Psoas muscle (tissue), 8 donors: ENCODE data around the gene C9orf43. TPM values are rescaled to one million over a fixed set of nuclear protein-coding genes. Genes with fewer than 3 reads are reported as not detected.
A peak's percentile ranks its signal among the peaks of the same experiment; 100 is the strongest.

Experiments
- ATAC-seq, 4 donors: fragments of 200-7000 bp; cut with Tn5 transposase; one replicate each; pipeline ENCODE4 v1.9.1; 2020; ENCODE audit warnings: moderate library complexity in 3 of 4, mild to moderate bottlenecking in 2 of 4
- DNase-seq, 2 donors: peaks; one replicate each; pipeline ENCODE4 v3.0.0-alpha.2; 2020
- H3K27ac ChIP-seq: fragments of 200-600 bp; one replicate; pipeline ENCODE4 v1.8.0; 2022
- H3K27me3 ChIP-seq, 3 donors: fragments of 200-600 bp in 1 of 3; one replicate each; pipeline versions ENCODE4 v1.6.1 to v1.8.0; 2013 to 2022; ENCODE audit warnings: low read length in 2 of 3, mild to moderate bottlenecking in 2 of 3, moderate library complexity in 1 of 3; ENCODE audit not compliant: insufficient read depth in 3 of 3
- H3K36me3 ChIP-seq, 2 donors: fragments of 200-600 bp in 1 of 2; one replicate each; pipeline versions ENCODE4 v1.6.1 to v1.8.0; 2013 to 2022; ENCODE audit warnings: low read depth in 1 of 2, mild to moderate bottlenecking in 1 of 2, moderate library complexity in 1 of 2; ENCODE audit not compliant: insufficient read depth in 1 of 2
- H3K4me1 ChIP-seq: fragments of 200-600 bp; one replicate; pipeline ENCODE4 v1.8.0; 2022
- H3K4me3 ChIP-seq: fragments of 200-600 bp; one replicate; pipeline ENCODE4 v1.8.0; 2022; ENCODE audit warnings: mild to moderate bottlenecking
- H3K9me3 ChIP-seq: fragments of 200-600 bp; one replicate; pipeline ENCODE4 v1.8.0; 2022
- CTCF ChIP-seq: fragments of 200-600 bp; IDR thresholded peaks from one replicate; pipeline ENCODE4 v1.8.0; 2022; ENCODE audit warnings: antibody characterized with exemption
- WGBS, 3 donors: extraction: QIAGEN DNeasy Blood & Tissue Kit; methylation state at CpG; one replicate each; pipeline versions ENCODE4 v1.1.6 to v1.1.7; 2013; 5-methylcytosine and 5-hydroxymethylcytosine counted together
- intact Hi-C, 2 donors: fragments of 100-400 bp; cut with DNase I; formaldehyde crosslinking; loops; one replicate each; pipeline versions ENCODE4 v1.11.0 to v1.14.2; 2022
- polyA plus RNA-seq, 3 donors: library from polyadenylated mRNA; stranded (reverse); fragments of 200-250 nt; gene quantifications; one replicate each; pipeline ENCODE4 v1.2.3, GENCODE V29; 2013
- total RNA-seq, 4 donors: library from RNA; stranded (reverse); fragmentation: NEBNext Ultra II Directional in 2 of 4; extraction: Animal tissue kit (Norgen Biotek cat#: 25700) in 2 of 4; gene quantifications; one replicate each; pipeline versions ENCODE4 v1.2.1 to v1.2.4, GENCODE V29; 2021 to 2023
- donor health status: healthy with polysubstance abuse.
- donor health status: DM: no; HTN: no; CAD: no; lungs with moderate emphysema.
- donor health status: Bipolar disorder and iron deficiency.
- donor health status: healthy.
- donor health status: DM: yes; HTN: yes; CAD: no.
- donor health status: DM: no; HTN: no; CAD: no.
- donor health status: DM: no; HTN: no; CAD: no.
- donor health status: DM: yes; HTN: yes; CAD: no.

The C9orf43 gene
- total and polyA plus RNA-seq, 7 donors = 0.07 to 0.79 (median 0.73) TPM; not detected in 4

GRCh38 chr9:113476511-113476916, 66.0 kb downstream of the C9orf43 start:
- no peak for TF ChIP-seq CTCF
- peaks cover 12% of the 10 kb centered on the region for H3K4me1 ChIP-seq
- ATAC-seq (peak in 2 of 4 donors; percentile 18 to 41), DNase-seq (no peak)
- no peaks in the 10 kb centered on the region for H3K9me3 ChIP-seq
- H3K4me3 ChIP-seq = no peak overlapping the region
- no peak overlapping the region for H3K27ac ChIP-seq
- H3K36me3 ChIP-seq = no peaks in the 10 kb centered on the region
- intact Hi-C loops = no loop called here
- 40 to 57% (median 42%) methylated on average over 4 of the region's 4 CpGs for WGBS, 3 donors
- H3K27me3 ChIP-seq = no peaks in the 10 kb centered on the region

GRCh38 chr9:113477058-113477457, 66.5 kb downstream of the C9orf43 start:
- H3K9me3 ChIP-seq = no peaks in the 10 kb centered on the region
- no peaks in the 10 kb centered on the region for H3K36me3 ChIP-seq
- no peak overlapping the region for H3K4me3 ChIP-seq
- no peaks in the 10 kb centered on the region for H3K27me3 ChIP-seq
- intact Hi-C loops = no loop called here
- no peak for TF ChIP-seq CTCF
- H3K4me1 ChIP-seq = peaks cover 12% of the 10 kb centered on the region
- DNase-seq (no peak), ATAC-seq (no peak)
- WGBS, 3 donors = 87 to 95% (median 93%) methylated on average over 4 of the region's 4 CpGs
- no peak overlapping the region for H3K27ac ChIP-seq

GRCh38 chr9:113477661-113478060, 67.1 kb downstream of the C9orf43 start:
- Histone ChIP-seq H3K9me3 (no peaks in the 10 kb centered on the region), H3K36me3 (no peaks in the 10 kb centered on the region), H3K27ac (no peak overlapping the region), H3K4me3 (no peak overlapping the region), H3K27me3 (no peaks in the 10 kb centered on the region), H3K4me1 (peaks cover 12% of the 10 kb centered on the region)
- intact Hi-C loops = no loop called here
- ATAC-seq (no peak), DNase-seq (no peak)
- no peak for TF ChIP-seq CTCF
- 88 to 89% (median 89%) methylated on average over 5 of the region's 5 CpGs for WGBS, 3 donors

- no peak for TF ChIP-seq CTCF
- no peak for DNase-seq
- no peak overlapping the region for H3K27ac ChIP-seq
- no peak for ATAC-seq
- H3K27me3 ChIP-seq = no peaks in the 10 kb centered on the region
- H3K4me1 ChIP-seq = peaks cover 15% of the 10 kb centered on the region
- no peak overlapping the region for H3K4me3 ChIP-seq
- H3K36me3 ChIP-seq = no peaks in the 10 kb centered on the region
- no peaks in the 10 kb centered on the region for H3K9me3 ChIP-seq
- WGBS, 3 donors = 74 to 78% (median 78%) methylated on average over 7 of the region's 7 CpGs
- intact Hi-C loops = no loop called here
Measured at GRCh38 chr9:113479174-113479621, 68.7 kb downstream of the C9orf43 start.

Other genes with a start within 250 kb of the C9orf43 start
- gene FKBP15, start 189.5 kb upstream of the C9orf43 start, total RNA-seq = 10 to 100 TPM; 13.6 to 18.4 (median 17.9) TPM
- gene FKBP15, start 189.5 kb upstream of the C9orf43 start, polyA plus RNA-seq = 10 to 100 TPM; 10.5 to 15.8 (median 11.0) TPM
- 1 to 10 TPM; 4.1 to 6.7 (median 4.8) TPM for gene SLC31A1, start 189.2 kb upstream of the C9orf43 start, total RNA-seq
- 10 to 100 TPM in 1 of 3 donors, 1 to 10 TPM in 2; 3.3 to 10.2 (median 9.5) TPM for gene SLC31A1, start 189.2 kb upstream of the C9orf43 start, polyA plus RNA-seq
- 10 to 100 TPM; 22.4 to 25.6 (median 24.0) TPM for gene CDC26, start 135.2 kb upstream of the C9orf43 start, total RNA-seq
- gene CDC26, start 135.2 kb upstream of the C9orf43 start, polyA plus RNA-seq = 100 to 1,000 TPM in 1 of 3 donors, 10 to 100 TPM in 2; 53.2 to 112 (median 75.0) TPM
- gene PRPF4, start 135.1 kb upstream of the C9orf43 start, total RNA-seq = 10 to 100 TPM; 10.9 to 22.5 (median 19.8) TPM
- gene PRPF4, start 135.1 kb upstream of the C9orf43 start, polyA plus RNA-seq = 10 to 100 TPM; 12.2 to 33.4 (median 30.4) TPM
- not detected for gene RNF183, start 107.4 kb upstream of the C9orf43 start, total RNA-seq
- gene RNF183, start 107.4 kb upstream of the C9orf43 start, polyA plus RNA-seq = under 1 TPM in 1 of 3 donors, not detected in 2; 0.05 TPM
- 1 to 10 TPM; 1.7 to 6.9 (median 2.4) TPM for gene WDR31, start 70.5 kb upstream of the C9orf43 start, total RNA-seq
- gene WDR31, start 70.5 kb upstream of the C9orf43 start, polyA plus RNA-seq = 1 to 10 TPM in 1 of 3 donors, under 1 TPM in 2; 0.66 to 2.7 (median 0.76) TPM
- not detected for gene BSPRY, start 61.2 kb upstream of the C9orf43 start, total RNA-seq
- gene BSPRY, start 61.2 kb upstream of the C9orf43 start, polyA plus RNA-seq = under 1 TPM in 2 of 3 donors, not detected in 1; 0.03 TPM
- gene HDHD3, start 33.8 kb upstream of the C9orf43 start, total RNA-seq = 10 to 100 TPM in 1 of 4 donors, 1 to 10 TPM in 3; 7.3 to 11.5 (median 8.6) TPM
- gene HDHD3, start 33.8 kb upstream of the C9orf43 start, polyA plus RNA-seq = 10 to 100 TPM in 2 of 3 donors, 1 to 10 TPM in 1; 7.0 to 14.9 (median 12.2) TPM
- 10 to 100 TPM; 13.1 to 29.0 (median 19.8) TPM for gene ALAD, start 9.5 kb upstream of the C9orf43 start, total RNA-seq
- gene ALAD, start 9.5 kb upstream of the C9orf43 start, polyA plus RNA-seq = 10 to 100 TPM; 13.7 to 43.1 (median 17.3) TPM
- 10 to 100 TPM; 29.8 to 50.4 (median 38.5) TPM for gene POLE3, start 72 bp upstream of the C9orf43 start, total RNA-seq
- 100 to 1,000 TPM in 1 of 3 donors, 10 to 100 TPM in 2; 45.4 to 173 (median 98.5) TPM for gene POLE3, start 72 bp upstream of the C9orf43 start, polyA plus RNA-seq
- 10 to 100 TPM; 10.6 to 38.1 (median 18.3) TPM for gene RGS3, start 53.0 kb downstream of the C9orf43 start, total RNA-seq
- 10 to 100 TPM in 2 of 3 donors, 1 to 10 TPM in 1; 7.1 to 18.4 (median 12.8) TPM for gene RGS3, start 53.0 kb downstream of the C9orf43 start, polyA plus RNA-seq